C1 segment of cervical spinal cord (tissue), 14 donors: ENCODE data around the gene INPP5K.

Experiments used
- DNase-seq, 14 donors: peaks; one replicate each; lab custom pipeline; 2025; lab: John Stamatoyannopoulos, UW

Gene INPP5K

DNA sequence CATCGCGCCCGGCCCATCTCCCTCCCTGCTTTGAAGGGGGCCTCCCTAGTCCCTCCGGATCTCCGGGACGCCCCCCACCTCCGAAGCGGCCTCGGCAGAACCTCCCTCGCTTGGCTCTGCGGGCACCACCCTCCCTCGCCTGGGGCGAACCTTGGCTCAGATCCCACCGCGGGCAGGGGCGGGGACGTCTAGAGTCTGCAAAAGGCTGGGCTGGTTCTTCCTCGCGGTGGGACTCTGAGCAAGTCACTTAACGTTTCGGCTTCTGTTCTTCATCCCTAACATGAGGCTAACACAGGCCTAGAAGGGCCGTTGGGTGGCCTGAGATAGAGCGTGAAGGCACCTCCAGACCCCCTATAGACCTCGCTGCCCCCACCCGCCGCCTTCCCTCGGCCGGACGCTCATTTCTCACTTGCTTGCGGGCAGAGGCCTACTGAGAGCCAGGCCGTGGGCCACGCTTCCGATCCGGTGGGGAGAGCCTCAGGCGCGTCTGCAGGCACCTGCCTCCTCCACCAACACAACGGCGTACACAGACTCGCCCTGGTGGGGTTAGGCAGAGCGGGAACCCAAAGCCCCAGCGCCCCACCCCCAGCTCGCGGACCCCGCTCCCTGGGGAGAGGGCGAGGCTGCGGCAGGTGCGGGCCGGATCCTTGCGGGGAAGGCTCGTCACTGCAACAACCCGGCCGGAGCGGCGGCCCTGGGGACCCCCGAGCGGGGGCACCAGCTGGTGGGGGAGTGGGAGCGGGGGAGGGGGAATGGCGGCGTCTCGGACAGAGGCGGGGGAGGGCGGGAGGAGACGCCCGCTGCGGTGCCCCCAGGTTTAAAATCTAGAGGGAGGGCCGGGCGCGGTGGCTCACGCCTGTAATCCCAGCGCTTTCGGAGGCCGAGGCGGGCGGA lies 29.4 kb downstream of the INPP5K start:
- peak in 4 of 14 donors; percentile 22 to 43 (median 38) for DNase-seq

DNA sequence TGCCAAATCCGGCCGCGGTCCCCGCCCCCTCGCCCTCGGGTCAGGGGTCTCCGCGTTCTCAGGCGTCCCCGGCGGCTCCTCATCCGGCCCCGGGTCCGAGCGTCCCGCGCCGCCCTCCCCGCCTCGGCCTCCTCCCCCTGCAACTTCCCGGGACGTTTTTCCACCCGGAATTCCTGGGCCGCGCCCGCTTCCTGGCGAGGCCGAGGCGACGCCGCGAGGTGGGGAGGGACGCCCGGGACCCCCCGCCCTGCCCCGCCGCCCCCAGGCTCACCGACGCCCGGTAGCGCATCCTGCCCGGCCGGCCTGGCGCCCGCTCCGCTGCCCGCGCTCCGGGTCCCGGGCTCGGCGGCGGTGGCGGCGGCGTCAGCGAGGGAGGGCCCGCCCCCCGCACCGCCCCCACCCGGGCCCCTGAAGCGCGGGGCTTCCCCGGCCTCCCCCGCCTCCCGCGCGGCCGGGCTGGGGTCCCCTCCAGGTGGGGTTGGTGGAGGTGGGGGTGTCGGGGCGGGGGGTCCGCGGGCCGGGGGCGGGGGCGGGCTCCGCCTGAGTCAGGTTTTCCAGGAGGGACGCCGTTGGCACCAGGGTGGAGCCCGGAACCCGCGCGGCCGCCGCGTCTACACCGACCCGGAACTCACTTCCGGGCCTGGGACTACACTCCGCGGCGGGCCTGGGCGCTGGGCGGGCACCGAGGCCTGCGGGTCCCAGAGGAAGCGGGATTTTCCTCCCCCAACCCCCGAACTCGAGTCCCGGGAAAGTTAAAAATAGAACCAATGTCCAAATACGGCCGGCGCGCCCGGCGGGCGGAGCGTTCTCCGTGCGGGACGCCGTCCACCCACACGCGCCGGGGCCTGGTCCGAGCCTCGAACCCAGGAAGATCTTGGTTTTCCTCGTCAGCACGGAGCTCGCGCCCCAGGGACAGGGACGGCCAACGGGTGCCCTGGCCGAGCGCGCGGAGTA lies 30.7 kb downstream of the INPP5K start:
- peak in 1 of 14 donors; percentile 18 for DNase-seq

DNA sequence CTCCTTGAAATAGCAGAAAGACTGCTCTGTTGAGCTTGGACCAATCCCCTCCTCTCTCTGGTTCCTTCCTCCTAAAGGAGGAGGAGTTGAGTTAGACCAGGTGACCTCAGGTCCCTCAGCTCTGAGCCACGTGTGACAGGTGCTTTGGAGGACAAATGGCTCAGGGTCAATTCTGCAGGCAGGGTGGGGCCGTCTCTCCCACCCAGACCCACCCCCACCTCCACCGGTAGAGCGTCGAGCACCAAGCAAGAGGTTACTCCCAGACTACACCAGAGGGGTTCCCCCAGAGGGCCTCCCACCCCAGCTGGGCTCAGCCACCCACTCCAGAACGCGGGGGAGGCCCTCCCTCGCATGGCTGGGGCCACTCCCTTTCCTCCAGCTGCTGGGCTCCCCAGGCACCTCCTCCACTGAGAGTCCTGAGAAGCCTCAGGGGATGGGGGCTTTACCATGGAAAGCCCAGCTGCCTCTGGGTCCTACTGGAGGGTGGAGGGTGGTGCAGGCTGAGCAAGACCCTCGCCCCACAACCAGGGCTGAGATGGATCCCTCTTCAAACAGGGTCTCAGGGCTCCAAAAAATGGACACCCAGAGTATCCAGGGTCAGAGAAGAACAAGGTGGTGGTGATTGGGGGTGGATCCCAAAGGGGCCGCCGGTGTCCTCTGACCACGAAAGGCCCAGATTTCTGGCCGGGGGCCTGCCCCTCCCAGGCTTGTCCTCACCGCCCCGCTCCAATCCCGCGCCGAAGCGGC lies 31.6 kb downstream of the INPP5K start:
- DNase-seq, result no peak

DNA sequence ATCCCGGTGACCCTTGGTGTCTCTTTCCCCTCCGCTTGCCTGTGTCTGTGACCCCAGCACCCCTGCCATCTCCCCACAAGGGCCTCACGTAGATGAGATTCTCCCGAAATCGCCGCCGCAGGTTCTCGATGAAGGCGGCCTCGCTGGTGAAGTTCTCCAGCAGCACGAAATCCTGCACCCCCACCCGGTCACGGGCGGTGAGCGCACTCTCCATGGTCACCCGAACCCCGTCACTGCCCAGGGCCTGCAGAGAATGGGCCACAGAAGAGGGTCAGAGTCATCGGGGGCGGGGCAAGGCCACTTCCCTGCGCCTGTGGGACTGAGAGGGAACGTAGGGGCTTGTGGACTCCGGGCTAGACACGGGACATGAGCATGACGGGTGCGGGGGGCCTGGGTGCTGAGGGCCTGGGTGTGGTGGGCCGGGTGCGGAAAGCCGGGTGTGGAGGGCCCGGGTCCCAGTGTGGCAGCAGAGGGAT lies 32.3 kb downstream of the INPP5K start:
- no peak for DNase-seq

DNA sequence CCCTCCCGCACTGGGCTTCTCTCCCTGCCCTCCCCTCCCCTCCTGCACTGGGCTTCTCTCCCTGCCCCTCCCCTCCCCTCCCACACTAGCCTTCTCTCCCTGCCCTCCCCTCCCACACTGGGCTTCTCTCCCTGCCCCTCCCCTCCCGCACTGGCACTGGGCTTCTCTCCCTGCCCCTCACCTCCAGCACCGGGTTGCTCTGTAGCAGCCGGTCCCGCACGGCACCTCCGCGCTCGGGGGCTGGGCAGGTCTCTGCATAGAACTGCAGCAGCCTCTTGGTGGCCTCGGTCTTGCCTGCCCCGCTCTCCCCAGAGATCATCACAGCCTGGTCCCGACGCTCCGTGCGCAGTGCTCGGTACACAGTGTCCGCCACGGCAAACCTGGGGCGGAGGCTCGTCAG lies 33.7 kb downstream of the INPP5K start:
- DNase-seq, result peak in 1 of 14 donors; percentile 11

DNA sequence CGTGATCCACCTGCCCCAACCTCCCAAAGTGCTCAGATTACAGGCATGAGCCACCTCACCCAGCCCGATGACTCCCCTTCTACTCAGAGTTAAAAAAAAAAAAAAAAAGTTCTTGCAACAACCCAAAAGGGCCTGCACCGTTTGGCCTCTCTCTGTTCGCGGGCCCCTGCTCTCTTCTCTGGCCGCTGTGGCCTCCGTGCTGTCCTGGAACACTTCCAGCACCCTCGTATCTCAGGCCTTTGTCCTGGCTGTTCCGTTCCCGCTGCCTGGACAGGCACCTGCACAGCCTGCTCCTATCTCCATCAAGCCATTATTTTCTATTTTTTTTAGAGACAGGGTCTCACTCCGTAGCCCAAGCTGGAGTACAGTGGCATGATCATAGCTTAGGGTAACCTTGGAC lies 34.7 kb downstream of the INPP5K start:
- DNase-seq, result no peak

DNA sequence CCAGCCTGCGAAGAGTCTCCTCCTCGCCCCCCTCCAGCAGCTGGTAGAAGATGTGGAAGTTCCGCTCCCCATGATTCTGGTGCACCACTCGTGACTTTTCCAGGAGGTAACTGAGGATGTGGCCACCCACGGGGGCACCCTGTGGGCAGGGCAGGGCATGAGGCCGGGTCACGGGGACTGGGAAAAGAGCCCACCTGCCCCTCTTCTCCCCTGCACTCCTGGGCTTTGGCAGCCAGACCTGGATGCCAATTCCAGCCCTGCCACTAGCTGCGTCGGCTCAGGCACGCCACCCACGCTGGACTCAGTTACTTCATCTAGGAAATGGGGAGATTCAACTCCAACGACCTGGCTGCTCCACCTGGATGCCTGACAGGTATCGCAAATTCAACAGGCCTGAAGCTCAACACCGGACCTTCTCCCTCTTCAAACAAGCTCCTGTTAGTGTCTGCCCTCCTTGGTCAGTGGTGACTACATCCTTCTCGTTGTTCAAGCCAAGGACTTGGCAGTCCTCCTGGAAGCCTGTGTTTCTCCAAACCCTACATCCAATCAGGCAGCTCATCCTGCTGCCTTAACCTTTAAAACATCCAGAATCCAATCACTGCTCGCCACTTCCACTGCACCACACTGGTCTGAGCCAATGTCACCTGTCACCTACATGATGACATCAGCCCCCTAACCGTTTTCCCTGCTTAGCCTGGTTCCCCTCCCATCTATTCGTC lies 35.5 kb downstream of the INPP5K start:
- no peak for DNase-seq

DNA sequence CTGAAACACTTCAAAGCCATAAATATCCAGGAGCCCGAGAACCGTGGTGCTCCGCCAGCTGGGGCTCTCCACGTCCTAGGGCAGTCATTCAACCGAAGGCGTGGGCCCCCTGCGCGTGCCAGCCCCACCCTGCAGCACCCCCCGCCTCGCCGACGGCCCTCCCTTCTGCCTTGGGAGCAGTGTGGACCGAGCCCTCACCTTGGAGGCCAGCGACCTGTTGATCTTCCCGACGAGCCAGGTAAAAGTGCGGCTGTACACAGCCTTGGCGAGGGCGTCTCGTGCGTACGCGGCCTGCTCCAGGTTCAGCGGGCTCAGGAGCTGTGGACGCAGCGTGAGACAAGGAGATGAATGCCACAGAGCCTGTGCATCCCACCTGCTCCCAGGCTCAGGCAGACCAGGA lies 38.0 kb downstream of the INPP5K start:
- no peak for DNase-seq

DNA sequence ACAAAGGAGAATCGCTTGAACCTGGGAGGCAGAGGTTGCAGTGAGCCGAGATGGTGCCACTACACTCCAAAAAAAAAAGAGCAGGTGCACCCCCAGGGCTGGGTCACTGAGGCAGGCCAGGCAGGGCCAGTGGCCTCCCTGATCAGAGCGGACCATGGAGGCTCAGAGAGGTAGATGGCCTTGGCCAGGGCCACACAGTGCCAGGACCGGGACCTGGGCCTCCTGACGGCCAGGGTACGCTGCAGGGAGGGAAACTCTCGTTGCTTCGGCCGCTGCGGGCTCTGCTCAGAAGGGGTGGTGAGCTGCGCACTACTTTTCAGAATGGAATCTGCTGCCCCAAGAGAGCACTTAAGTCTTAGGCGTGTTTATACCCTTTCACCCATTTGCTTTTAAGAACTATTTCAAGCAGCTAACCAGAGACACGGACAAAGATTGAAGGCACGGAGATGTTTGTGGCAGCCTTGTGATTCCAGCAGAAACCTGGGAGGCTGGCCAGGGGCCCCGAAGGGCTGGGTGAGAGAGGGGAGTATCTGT lies 41.0 kb downstream of the INPP5K start:
- no peak for DNase-seq

DNA sequence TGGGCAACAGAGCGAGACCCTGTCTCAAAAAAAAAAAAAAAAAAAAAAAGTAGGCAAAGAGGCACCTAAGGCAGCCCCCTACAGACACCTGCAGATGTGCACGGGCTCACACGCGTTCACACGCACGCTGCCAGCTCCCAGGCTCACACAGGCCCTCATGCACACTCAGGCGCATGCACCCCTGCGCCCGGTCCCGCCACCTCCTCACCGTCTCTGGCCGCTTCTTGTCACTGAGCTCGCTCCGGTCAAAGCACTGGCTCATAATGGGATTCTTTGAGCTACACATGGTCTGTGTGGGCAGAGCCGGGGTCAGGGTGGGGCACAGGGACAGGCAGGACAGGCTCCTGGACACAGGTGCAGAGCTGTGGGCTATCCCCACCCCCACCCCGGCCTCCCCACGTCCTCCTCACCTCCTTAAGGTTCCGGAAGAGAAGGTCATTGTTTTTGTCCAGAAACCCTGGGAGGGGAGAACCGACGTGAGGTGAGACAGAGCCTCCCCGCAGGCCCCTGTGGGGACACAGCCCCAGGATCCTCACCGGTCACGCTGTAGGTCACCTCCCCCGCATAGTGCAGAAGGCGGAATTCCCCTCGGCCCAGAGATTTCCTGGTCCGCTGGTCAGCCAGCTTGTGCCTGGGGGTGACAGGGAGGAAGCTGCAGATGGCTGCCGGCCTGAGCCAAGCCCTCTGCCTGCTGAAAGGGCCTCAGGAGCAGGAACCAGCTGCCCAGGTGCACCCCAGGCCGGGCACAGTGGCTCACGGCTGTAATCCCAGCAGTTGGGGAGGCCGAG lies 41.8 kb downstream of the INPP5K start:
- DNase-seq, result no peak

DNA sequence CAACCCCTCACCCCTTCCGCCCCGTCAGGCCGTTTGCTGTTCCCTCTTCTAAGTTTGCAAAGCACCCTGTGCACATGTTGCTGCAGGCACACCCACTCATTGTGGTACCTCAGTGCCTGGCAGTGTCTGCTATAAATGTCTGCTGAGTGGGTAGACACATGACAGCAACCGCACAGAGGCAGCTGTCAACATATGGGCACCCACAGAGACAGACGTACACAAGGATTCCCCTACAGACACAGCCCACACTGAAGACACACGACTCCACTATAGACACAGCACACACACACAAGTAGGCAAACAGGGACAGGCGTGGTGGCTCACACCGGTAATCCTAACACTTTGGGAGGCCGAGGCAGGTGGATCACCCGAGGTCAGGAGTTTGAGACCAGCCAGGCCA lies 42.6 kb downstream of the INPP5K start:
- no peak for DNase-seq

DNA sequence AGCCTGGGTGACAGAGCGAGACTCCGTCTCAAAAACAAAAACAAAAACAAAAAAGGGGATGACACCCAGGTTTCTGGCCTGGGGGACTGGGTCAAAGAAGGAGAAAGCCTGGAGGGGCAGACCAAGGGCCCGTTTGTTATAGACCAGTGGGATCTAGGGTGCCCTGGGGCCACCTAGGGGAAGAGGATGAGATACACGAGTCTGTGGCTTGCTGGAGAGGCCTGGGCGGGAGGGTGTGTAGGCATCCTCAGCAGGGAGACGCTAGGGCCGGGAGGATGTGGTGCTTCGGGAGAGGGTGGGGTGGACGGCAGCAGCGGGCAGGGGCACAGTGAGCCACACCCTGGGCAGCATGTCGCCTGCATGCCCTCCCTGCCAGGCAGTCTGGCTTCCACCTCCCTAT lies 43.2 kb downstream of the INPP5K start:
- DNase-seq, result no peak

DNA sequence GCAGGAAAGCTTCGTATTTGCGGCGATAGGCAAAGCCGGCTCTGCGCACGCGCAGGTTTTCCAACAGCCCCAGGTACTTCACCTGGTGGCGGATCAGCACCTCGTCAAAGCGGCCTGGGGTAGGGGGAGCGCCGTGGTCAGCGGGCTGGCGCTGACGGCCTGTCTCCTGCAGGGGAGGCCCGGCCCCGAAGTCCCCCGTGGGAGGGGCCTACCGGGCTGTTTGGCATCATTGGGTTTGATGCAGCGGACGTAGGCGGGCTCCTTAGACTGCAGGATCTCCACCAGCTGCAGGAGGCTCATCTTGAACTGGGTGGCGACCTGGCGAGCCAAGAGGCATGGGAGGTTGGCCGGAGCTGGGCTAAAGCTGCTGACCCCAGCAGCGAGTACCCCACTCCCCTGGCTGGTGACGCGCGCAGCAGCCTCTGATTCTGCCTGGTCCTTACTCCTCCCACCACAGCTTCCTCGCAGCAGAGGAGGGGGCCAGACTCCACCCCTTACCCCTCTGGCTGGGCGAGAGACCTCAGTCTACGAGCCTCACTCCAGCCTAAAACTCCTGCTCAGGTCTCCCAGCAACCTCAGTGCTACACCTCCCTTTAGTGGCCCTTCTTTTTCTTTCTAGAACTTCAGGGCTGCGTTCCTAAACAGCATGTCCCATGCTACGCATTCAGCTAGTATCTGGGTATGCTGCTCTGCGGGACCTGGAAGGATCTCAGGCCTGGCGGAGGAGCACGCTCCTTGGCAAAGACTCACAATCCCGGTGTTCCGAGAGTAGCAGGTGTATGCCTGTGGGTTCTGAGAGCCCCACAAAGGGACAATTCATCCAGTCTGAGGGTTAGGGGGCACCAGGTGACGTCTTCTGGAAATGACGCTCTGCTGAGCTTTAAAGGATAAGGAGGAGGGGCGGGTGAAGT lies 44.2 kb downstream of the INPP5K start:
- DNase-seq, result no peak

DNA sequence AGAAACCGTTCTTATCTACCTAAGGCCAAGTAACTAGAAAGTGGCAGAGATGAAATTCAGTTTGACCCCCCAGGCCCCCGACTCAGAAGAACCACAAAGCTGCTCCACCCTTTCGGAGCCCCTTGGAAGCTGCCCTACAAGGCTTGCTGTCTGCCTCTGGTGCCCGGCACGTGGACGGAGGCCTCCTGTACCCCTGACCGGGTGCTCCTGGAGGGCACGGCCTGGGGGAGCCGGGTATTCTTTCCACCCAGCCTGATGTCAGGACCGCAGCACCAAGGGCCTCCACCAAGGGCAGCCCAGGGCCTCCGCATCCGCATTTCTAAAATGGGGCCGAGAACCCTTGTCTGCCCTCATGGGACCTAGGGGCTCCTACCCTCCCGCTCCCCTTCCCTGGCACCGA lies 44.9 kb downstream of the INPP5K start:
- DNase-seq, result no peak

DNA sequence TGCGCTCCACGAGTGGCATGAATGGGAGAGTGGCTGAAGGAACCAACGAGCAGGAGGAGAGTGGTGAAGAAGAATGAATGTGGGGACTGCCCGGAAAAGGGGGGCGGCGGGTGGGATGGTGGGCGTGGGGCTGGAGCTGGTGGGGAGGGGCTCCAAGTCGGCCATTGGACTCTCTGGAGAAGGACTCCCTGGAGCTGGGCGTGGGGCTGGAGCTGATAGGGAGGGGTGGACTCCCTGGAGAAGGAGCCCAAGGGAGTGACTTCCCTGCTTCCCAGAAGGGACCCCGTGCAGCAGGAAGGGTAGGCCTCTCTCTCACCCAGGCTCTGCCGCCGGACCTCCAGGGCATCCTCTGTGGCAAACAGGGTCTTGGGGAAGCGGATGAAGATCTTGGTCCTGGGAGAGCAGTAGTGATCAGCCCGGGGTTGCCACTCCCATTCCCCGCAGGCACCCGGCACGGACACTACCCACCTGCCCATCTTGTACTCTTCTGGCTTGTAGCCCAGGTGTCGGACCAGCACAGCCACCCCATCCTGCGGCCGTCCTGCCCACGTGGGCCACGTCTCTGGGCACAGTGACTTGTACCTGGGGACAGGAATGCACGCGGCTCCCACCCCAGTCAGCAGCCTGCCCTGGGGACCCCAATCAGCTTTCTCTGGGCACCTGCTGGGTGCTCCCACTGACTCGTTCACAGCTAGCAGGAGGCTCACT lies 45.5 kb downstream of the INPP5K start:
- DNase-seq, result no peak

DNA sequence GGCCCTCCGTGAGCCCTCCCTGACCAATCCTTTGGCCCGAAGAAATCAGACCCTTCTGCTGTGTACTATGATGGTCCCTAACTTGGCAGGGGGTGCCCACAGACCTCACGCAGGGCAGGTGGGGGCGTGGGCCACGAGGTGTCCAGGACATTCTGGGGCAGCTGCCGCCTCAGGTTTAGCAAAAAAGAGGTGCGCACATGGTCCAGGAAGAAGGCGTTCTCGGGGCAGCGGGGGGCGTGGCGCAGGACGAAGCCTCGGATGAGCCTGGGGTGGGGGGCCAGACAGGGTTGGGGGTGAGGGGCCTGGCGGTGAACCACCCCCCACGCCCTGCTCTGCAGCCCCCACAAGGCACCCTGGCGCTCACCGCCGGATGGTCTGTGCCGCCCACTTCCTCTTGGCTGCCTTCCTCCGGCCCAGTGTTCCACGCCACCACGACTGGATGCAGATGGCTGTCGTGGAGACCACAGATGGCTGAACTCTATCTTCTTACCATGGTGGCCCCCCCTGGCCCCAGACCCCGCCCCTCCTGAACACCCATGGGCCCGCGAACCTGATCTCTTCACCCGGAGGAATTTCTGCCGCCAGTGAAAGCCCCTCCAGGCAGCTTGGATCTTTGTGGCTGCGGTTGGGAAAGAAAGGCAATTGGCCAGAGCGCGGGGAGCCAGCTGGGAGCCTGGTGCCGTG lies 46.2 kb downstream of the INPP5K start:
- no peak for DNase-seq

DNA sequence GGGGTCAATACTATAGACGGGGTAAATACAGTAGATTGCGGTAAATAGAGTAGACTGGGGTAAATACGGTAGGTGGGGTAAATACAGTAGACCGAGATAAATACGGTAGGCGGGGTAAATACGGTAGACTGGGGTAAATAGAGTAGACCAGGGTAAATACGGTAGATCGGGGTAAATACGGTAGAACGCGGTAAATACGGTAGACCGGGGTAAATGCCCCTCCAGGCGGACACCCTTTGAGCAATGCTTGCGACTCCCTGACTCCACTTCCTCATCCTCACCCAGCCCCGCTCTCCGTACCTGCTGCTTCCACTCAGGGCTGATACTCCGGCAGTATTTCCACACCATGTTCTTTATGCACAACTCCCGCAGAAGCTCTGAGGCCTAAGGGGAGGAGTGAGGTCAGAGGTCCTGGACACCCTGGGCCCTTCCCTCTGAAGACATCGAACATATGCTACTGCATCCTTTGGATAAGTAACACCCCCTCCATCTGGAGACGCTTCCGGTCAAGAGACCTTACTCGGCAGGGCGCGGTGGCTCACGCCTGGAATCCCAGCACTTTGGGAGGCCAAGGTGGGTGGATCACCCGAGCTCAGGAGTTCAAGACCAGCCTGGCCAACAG lies 47.1 kb downstream of the INPP5K start:
- DNase-seq, result no peak
